GM12874 (cell line): ENCODE results near the gene PNRC1.

Experiments
- CTCF ChIP-seq: IDR thresholded peaks from 2 replicates; pipeline ENCODE4 v1.5.1; 2011; ENCODE audit warnings: low read depth, mild to moderate bottlenecking, control low read depth, low read length, moderate library complexity; ENCODE audit not compliant: insufficient read depth

PNRC1 gene

GRCh38 chr6:89080281-89081128 lies at the start of gene PNRC1:
TSS of gene PNRC1 (plus strand) at chr6:89080751. CDS start at chr6:89080895, 144 bp downstream.
- no peak for TF ChIP-seq CTCF

- TF ChIP-seq CTCF: no peak
Observed at GRCh38 chr6:89032599-89032998, 48.0 kb upstream of the PNRC1 start.

GRCh38 chr6:89033461-89033860 lies 47.1 kb upstream of the PNRC1 start:
- no peak for TF ChIP-seq CTCF

- TF ChIP-seq CTCF: no peak
Observed at GRCh38 chr6:89034586-89035251, 45.8 kb upstream of the PNRC1 start.

- TF ChIP-seq CTCF: no peak
Observed at GRCh38 chr6:89035252-89036101, 45.1 kb upstream of the PNRC1 start.

GRCh38 chr6:89037141-89037900 lies 43.2 kb upstream of the PNRC1 start:
- no peak for TF ChIP-seq CTCF
